Activated CD8-positive, alpha-beta T cell treated with anti-CD3 and anti-CD28 coated beads, Interleukin-2, amount 10 ng/mL, durations not matched to agents 7 days and 5 days (primary cell): ENCODE measurements around the gene LRCH2. TPM values are rescaled to one million over a fixed set of nuclear protein-coding genes. Genes with fewer than 3 reads are reported as not detected.

Experiments used
- ATAC-seq: fragments of 150-1000 bp; cut with Tn5 transposase; one replicate; pipeline ENCODE4 v1.10.0; 2021; ENCODE audit warnings: moderate library complexity
- CTCF ChIA-PET: fragments of 350-600 bp; sonication (Branson Sonifier 250); formaldehyde crosslinking; loops from one replicate; lab custom pipeline; 2021; ENCODE audit warnings: antibody characterized with exemption; lab: Charles Lee
- POLR2A ChIA-PET: fragments of 350-600 bp; sonication (Branson Sonifier 250); formaldehyde crosslinking; loops from one replicate; lab custom pipeline; 2021; ENCODE audit warnings: antibody characterized with exemption; lab: Charles Lee
- DNase-seq: peaks from one replicate; pipeline ENCODE4 v3.0.0-alpha.2; 2020
- H3K27ac Mint-ChIP-seq: one replicate; pipeline ENCODE4 v1.8.0; 2021; ENCODE audit warnings: mild to moderate bottlenecking, mixed read lengths
- H3K27me3 Mint-ChIP-seq: one replicate; pipeline ENCODE4 v1.8.0; 2021; ENCODE audit warnings: low read depth, mixed read lengths
- H3K36me3 Mint-ChIP-seq: one replicate; pipeline ENCODE4 v1.8.0; 2021; ENCODE audit warnings: low read depth, mixed read lengths
- H3K4me1 Mint-ChIP-seq: one replicate; pipeline ENCODE4 v1.8.0; 2021; ENCODE audit warnings: low read depth, mixed read lengths
- H3K4me3 Mint-ChIP-seq: one replicate; pipeline ENCODE4 v1.8.0; 2021; ENCODE audit warnings: mild to moderate bottlenecking, mixed read lengths
- H3K9me3 Mint-ChIP-seq: one replicate; pipeline ENCODE4 v1.8.0; 2022; ENCODE audit warnings: mixed read lengths; ENCODE audit not compliant: insufficient read depth
- total RNA-seq, 2 experiments: library from RNA; stranded (reverse); gene quantifications; one replicate each; pipeline ENCODE4 v1.2.3, GENCODE V29; 2021

The LRCH2 gene, protein sequence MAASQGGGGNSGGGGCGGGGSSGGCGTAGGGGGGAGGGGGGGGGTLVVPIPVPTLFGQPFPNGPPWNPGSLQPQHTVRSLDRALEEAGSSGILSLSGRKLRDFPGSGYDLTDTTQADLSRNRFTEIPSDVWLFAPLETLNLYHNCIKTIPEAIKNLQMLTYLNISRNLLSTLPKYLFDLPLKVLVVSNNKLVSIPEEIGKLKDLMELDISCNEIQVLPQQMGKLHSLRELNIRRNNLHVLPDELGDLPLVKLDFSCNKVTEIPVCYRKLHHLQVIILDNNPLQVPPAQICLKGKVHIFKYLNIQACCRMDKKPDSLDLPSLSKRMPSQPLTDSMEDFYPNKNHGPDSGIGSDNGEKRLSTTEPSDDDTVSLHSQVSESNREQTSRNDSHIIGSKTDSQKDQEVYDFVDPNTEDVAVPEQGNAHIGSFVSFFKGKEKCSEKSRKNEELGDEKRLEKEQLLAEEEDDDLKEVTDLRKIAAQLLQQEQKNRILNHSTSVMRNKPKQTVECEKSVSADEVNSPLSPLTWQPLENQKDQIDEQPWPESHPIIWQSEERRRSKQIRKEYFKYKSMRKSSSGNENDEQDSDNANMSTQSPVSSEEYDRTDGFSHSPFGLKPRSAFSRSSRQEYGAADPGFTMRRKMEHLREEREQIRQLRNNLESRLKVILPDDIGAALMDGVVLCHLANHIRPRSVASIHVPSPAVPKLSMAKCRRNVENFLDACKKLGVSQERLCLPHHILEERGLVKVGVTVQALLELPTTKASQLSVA
- total RNA-seq, result not detected

DNA sequence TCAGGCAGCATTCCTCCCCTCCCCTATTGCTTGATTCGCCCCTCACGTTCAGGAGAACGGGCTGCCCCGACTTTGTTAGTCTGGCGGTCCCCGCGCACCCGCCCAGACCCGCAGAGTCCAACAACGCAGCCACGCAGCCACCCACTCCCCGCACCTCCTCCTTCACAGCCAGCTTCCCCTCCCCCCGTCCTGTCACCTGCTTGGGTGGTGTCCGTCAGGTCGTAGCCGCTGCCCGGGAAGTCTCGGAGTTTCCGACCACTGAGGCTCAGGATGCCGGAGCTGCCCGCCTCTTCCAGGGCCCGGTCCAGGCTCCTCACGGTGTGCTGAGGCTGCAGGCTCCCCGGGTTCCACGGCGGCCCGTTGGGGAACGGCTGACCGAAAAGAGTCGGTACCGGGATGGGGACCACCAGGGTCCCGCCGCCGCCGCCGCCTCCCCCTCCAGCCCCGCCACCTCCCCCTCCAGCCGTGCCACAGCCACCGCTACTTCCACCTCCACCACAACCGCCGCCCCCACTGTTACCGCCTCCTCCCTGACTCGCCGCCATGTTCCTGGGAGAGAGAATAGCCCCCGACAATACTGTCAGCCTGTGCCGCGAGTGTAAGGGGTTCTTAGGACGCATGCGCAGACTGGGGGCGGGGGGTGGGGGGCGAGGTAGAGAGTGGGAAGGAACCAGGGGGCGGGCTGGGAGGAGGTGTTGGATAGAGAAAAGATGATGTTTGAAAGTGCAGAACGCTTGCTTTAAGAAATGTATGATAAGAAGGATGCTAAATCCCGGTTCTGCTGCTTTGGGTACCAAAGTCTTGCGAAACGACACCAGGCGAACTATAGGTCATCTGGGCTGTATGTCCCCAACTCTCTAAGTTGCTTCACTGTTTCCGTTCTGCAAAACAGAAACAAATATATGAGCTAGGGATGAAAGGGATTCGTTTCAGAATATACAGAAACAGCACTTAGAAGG lies at the start of gene LRCH2:
Gene LRCH2, minus strand, starts transcription at position 600 of the 959 bp plus-strand sequence. Its CDS starts 55 bp downstream, at position 545.
- ChIA-PET CTCF (no interaction called here), POLR2A (no interaction called here)
- DNase-seq, result no peak
- peaks cover 10% of the 10 kb centered on the region for H3K27me3 Mint-ChIP-seq
- no peaks in the 10 kb centered on the region for H3K9me3 Mint-ChIP-seq
- no peak within 1 kb of the TSS for H3K27ac Mint-ChIP-seq
- no peaks in the 10 kb centered on the region for H3K4me1 Mint-ChIP-seq
- no peak within 1 kb of the TSS for H3K4me3 Mint-ChIP-seq
- no peak for ATAC-seq
- H3K36me3 Mint-ChIP-seq, result no peaks in the 10 kb centered on the region

DNA sequence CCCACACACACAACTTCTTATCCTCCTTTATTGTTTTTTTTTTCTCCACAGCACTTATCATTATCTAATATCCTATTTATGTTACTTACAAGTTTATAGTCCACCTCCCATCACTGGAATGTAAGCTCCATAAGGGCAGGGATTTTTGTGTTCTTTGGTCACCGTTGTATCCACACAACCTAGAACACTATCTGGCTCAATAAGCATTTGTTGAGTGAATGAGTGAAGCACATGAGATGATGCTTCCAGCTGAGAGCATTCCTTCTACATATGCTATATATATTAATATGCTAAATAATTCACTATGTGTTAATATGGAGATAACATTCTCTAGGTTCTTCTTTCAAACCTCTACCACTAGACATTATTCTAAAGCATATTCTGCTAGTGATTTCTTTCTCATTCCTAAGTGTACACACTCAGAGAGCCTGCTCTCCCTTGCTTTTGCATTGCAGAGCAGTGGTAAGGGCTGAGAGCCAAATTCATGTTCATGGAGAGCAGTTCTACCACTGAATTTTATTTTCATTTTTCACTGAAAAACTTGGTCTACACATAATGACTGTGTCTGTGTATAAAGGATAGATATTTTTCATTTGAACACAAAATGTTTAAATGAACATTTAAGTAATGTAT lies 35.3 kb upstream of the LRCH2 start:
- H3K27ac Mint-ChIP-seq, result no peak overlapping the region
- H3K9me3 Mint-ChIP-seq, result no peaks in the 10 kb centered on the region
- ATAC-seq (no peak), DNase-seq (no peak)
- H3K27me3 Mint-ChIP-seq, result no peaks in the 10 kb centered on the region
- ChIA-PET CTCF (no interaction called here), POLR2A (no interaction called here)
- no peak overlapping the region for H3K4me3 Mint-ChIP-seq
- no peaks in the 10 kb centered on the region for H3K4me1 Mint-ChIP-seq
- no peaks in the 10 kb centered on the region for H3K36me3 Mint-ChIP-seq

DNA sequence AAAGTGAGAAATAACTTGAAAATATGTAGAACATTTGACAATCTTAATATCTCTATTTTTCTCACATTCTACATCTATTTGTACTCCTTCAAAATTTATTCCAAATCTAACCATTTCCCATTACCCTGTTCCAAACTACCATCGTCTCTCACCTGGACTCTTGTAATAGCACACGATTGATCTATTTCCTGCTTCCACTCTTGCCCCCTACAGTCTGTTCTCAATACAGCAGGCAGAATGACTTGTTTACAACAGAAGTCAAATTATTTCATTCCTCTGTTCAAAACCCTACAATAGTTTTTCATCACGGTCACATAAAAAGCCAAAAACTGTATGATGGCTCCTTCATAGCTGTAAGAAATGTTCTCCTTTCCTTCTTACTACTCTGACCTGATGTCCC lies 34.5 kb upstream of the LRCH2 start:
- no peak overlapping the region for H3K4me3 Mint-ChIP-seq
- ATAC-seq, result no peak
- H3K36me3 Mint-ChIP-seq, result no peaks in the 10 kb centered on the region
- POLR2A ChIA-PET, result no interaction called here
- no peak for DNase-seq
- CTCF ChIA-PET, result no interaction called here
- H3K9me3 Mint-ChIP-seq, result no peaks in the 10 kb centered on the region
- no peaks in the 10 kb centered on the region for H3K27me3 Mint-ChIP-seq
- H3K27ac Mint-ChIP-seq, result no peak overlapping the region
- H3K4me1 Mint-ChIP-seq, result no peaks in the 10 kb centered on the region

DNA sequence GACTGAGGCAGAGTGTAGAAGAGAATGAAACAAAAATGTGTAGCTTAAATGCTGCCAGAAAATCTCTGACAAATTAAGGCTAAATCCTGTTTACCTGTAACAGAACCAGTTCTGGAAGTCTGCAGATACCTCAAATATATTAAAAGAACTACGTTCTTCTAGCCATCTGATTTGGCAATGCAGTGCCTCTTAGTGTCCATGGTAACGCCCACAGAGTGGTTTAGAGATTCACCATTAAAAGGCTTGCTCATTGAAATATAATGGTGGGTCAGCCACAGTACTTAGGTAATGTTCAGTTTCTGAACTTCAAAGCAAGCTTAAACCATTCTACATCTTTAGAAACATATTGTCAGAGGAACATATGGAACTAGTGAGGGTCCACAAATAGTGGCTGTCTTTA lies 32.4 kb upstream of the LRCH2 start:
- Mint-ChIP-seq H3K9me3 (no peaks in the 10 kb centered on the region), H3K27me3 (no peaks in the 10 kb centered on the region), H3K36me3 (no peaks in the 10 kb centered on the region), H3K27ac (no peak overlapping the region), H3K4me1 (no peaks in the 10 kb centered on the region), H3K4me3 (no peak overlapping the region)
- POLR2A ChIA-PET, result no interaction called here
- CTCF ChIA-PET, result no interaction called here
- ATAC-seq (no peak), DNase-seq (no peak)

DNA sequence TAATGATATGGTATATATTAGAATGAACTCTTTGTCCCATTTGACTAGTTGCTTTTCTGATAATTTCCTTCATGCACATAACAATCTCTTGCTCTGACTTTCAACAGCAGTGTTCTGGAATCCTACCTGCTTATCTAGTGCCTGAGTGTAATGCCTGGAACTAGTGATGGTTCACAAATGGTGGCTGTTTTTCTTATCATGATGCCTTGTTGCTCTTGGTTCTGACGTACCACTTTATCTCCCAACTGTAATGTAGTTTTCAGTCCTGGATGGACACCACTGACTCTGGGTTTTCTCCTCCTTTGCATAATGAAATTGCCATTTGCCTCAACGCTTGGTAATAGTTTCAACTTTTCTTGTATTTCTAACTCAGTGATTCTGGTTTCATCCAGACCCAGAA lies 30.1 kb upstream of the LRCH2 start:
- CTCF ChIA-PET, result no interaction called here
- ATAC-seq, result no peak
- Mint-ChIP-seq H3K27me3 (no peaks in the 10 kb centered on the region), H3K27ac (no peak overlapping the region), H3K9me3 (no peaks in the 10 kb centered on the region), H3K4me1 (no peaks in the 10 kb centered on the region), H3K4me3 (no peak overlapping the region), H3K36me3 (no peaks in the 10 kb centered on the region)
- POLR2A ChIA-PET, result no interaction called here
- DNase-seq, result no peak

DNA sequence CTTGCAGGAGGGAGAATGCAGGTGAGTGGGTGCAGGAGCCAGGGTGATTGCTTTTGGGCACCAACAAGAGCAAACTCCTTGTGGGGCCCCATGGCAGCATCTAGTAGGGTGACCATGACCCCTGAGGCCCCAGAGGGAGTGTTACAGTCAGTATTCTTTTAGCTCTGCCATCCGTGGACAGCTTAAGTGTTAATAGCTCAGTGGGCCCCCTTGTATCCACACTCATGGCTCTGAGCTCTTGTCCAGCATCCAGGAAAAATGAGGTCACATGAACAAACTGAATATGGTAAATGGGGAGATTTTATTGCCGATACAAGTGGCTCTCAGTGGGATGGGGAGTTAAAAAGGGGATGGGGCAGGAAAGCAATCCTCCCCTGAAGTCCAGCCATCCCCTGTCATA lies 27.3 kb upstream of the LRCH2 start:
- no peaks in the 10 kb centered on the region for H3K36me3 Mint-ChIP-seq
- H3K27ac Mint-ChIP-seq, result no peak overlapping the region
- H3K4me1 Mint-ChIP-seq, result no peaks in the 10 kb centered on the region
- ChIA-PET CTCF (no interaction called here), POLR2A (no interaction called here)
- H3K27me3 Mint-ChIP-seq, result no peaks in the 10 kb centered on the region
- no peaks in the 10 kb centered on the region for H3K9me3 Mint-ChIP-seq
- DNase-seq (no peak), ATAC-seq (no peak)
- no peak overlapping the region for H3K4me3 Mint-ChIP-seq

DNA sequence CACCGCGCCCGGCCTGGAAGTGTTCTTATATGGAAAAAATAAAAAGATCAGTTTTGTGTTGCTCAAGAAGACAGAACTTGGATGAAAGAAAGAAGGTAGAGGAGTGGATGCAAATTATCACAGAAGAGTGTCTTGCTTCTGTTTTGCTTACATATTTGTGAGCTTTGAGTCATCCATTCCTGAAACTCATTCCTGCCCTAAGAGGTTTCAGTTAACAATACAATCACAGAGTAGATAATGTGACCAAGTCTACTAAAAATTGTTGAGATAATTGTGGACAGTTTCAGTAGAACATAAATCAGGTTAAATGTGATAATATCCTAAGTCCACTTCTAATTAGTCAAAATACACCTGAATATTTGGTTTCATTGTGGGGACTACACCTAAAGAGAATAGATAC lies 26.4 kb upstream of the LRCH2 start:
- Mint-ChIP-seq H3K9me3 (no peaks in the 10 kb centered on the region), H3K27ac (no peak overlapping the region), H3K27me3 (no peaks in the 10 kb centered on the region), H3K4me1 (no peaks in the 10 kb centered on the region), H3K4me3 (no peak overlapping the region), H3K36me3 (no peaks in the 10 kb centered on the region)
- ChIA-PET CTCF (no interaction called here), POLR2A (no interaction called here)
- no peak for DNase-seq
- no peak for ATAC-seq

DNA sequence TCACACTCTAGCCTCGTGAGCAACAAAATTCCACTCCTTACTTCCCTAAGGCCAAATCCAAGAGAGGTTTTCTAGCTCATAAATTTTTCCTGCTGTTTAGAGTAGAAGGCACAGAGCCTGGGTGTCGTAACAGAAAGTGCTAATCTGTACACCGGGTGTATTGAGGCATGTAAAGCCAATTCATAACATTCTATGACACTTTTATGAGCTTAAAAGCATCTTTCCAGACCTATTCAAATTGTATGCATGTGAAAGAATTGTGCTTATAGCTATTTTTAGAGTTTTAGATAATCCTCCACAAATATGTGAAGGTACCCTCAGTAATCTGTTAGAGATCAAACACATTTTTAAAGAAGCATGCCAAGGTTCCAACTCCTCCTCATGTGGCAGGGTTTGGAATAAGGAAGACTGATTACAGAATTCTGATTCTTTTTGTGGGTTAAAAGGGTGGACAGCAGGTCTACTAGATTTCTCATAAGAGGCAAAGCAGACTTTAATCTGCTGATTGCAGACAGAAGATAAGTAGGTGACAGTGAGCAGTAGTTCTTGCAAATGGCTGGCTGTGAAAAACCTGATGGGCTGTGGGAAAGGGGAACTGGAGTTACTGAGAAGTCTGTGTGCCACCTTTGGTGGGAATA lies 25.5 kb upstream of the LRCH2 start:
- POLR2A ChIA-PET, result no interaction called here
- CTCF ChIA-PET, result no interaction called here
- Mint-ChIP-seq H3K9me3 (no peaks in the 10 kb centered on the region), H3K27me3 (no peaks in the 10 kb centered on the region), H3K27ac (no peak overlapping the region), H3K36me3 (no peaks in the 10 kb centered on the region), H3K4me1 (no peaks in the 10 kb centered on the region), H3K4me3 (no peak overlapping the region)
- DNase-seq (no peak), ATAC-seq (no peak)

DNA sequence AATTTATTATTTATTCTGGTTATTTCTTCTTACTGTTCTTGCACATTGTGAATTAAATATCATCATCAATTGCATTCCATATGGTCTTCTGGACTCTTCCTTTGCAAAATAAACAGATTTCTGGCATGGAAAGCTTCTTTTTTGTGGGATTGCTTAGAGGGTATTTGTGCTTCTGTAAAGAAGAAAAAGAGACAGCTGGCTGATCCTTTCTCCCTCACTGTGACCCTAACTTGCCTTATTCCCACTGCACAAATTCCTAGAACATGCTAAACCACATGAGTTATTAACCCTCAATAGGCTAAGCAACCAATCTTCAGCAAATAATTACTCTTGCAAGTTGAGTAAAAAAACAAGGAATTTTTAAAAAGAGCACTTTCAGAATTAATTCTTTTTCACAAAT lies 23.8 kb upstream of the LRCH2 start:
- ATAC-seq (no peak), DNase-seq (no peak)
- Mint-ChIP-seq H3K27ac (no peak overlapping the region), H3K9me3 (no peaks in the 10 kb centered on the region), H3K4me1 (no peaks in the 10 kb centered on the region), H3K4me3 (no peak overlapping the region), H3K36me3 (no peaks in the 10 kb centered on the region), H3K27me3 (no peaks in the 10 kb centered on the region)
- CTCF ChIA-PET, result no interaction called here
- POLR2A ChIA-PET, result no interaction called here

DNA sequence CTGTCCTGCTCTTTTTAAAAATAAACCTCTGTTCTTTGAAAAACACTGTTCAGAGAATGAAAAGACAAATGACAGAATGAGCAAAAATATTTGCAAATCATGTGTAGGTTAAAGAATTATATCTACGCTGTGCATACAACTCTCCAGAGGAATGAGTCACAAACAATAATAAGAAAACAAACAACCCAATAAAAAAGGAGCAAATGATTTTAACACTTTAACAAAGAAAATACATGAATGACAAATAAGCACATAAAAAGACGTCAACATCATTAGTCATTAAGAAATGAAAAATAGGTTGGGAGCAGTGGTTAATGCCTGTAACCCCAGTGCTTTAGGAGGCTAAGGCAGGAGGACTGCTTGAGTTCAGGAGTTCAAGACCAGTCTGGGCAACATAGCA lies 21.1 kb upstream of the LRCH2 start:
- Mint-ChIP-seq H3K4me3 (no peak overlapping the region), H3K9me3 (no peaks in the 10 kb centered on the region), H3K36me3 (no peaks in the 10 kb centered on the region), H3K27me3 (no peaks in the 10 kb centered on the region), H3K4me1 (no peaks in the 10 kb centered on the region), H3K27ac (no peak overlapping the region)
- ChIA-PET CTCF (no interaction called here), POLR2A (no interaction called here)
- ATAC-seq (no peak), DNase-seq (no peak)
